AG04450 (cell line): ENCODE measurements around the gene F10. TPM values are rescaled to one million over a fixed set of nuclear protein-coding genes. Genes with fewer than 3 reads are reported as not detected.

ENCODE experiments used
- CTCF ChIA-PET: fragments of 300-600, 350-600 bp; formaldehyde crosslinking; extraction: SDS; loops from one replicate; lab custom pipeline; 2022; ENCODE audit warnings: antibody characterized with exemption, inconsistent platforms; lab: Charles Lee
- POLR2A ChIA-PET: fragments of 350-600 bp; formaldehyde crosslinking; extraction: SDS; loops from one replicate; lab custom pipeline; 2021; ENCODE audit warnings: antibody characterized with exemption, inconsistent platforms; lab: Yijun Ruan, JAX
- DNase-seq: peaks from one replicate; pipeline ENCODE4 v3.0.0-alpha.2; 2011; ENCODE audit warnings: low read depth, low spot score
- H3K27ac ChIP-seq: one replicate; pipeline ENCODE4 v1.5.1; 2012; ENCODE audit warnings: low read depth, low read length, control low read depth
- H3K27me3 ChIP-seq: one replicate; pipeline ENCODE4 v1.6.0; 2012; ENCODE audit warnings: low read length; ENCODE audit not compliant: control insufficient read depth, insufficient read depth
- H3K4me3 ChIP-seq: 2 replicates; pipeline ENCODE4 v1.5.1; 2011; ENCODE audit warnings: mild to moderate bottlenecking, low read depth, low read length, control low read depth
- H3K9me3 ChIP-seq: 2 replicates; pipeline ENCODE4 v1.5.1; 2012; ENCODE audit warnings: low read length; ENCODE audit not compliant: control insufficient read depth, insufficient read depth
- CTCF ChIP-seq: IDR thresholded peaks from 2 replicates; pipeline ENCODE4 v1.5.1; 2011; ENCODE audit warnings: low read depth, low read length, control low read depth, inconsistent platforms
- polyA plus RNA-seq: library from polyadenylated mRNA; depleted of rRNA; stranded (reverse); fragments of >200 nt; gene quantifications from 2 replicates; pipeline ENCODE4 v1.2.3, GENCODE V29; 2011

The F10 gene
- polyA plus RNA-seq, 1 experiment = 17.7 TPM

- no peak overlapping the region for H3K27ac ChIP-seq
- H3K27me3 ChIP-seq = peaks cover 6% of the 10 kb centered on the region
- POLR2A ChIA-PET = no interaction called here
- no peaks in the 10 kb centered on the region; the same call in 1 of the 2 replicates for H3K9me3 ChIP-seq
- no peak overlapping the region for H3K4me3 ChIP-seq
- CTCF ChIA-PET = no interaction called here
- TF ChIP-seq CTCF = no peak
- no peak for DNase-seq
Measured at GRCh38 chr13:113119166-113119821, 3.3 kb upstream of the F10 start.

- ChIA-PET CTCF (no interaction called here), POLR2A (no interaction called here)
- Histone ChIP-seq H3K9me3 (no peaks in the 10 kb centered on the region; the same call in 1 of the 2 replicates), H3K27me3 (peaks cover 6% of the 10 kb centered on the region), H3K27ac (no peak overlapping the region), H3K4me3 (no peak overlapping the region)
- no peak for DNase-seq
- no peak for TF ChIP-seq CTCF
Measured at GRCh38 chr13:113119822-113120189, 2.8 kb upstream of the F10 start.

- no peaks in the 10 kb centered on the region for H3K9me3 ChIP-seq
- no peak overlapping the region for H3K27ac ChIP-seq
- H3K4me3 ChIP-seq = no peak overlapping the region
- H3K27me3 ChIP-seq = peaks cover 2% of the 10 kb centered on the region
- no peak for DNase-seq
- CTCF ChIA-PET = no interaction called here
- POLR2A ChIA-PET = no interaction called here
- TF ChIP-seq CTCF = no peak
Measured at GRCh38 chr13:113120300-113121182, 2.1 kb upstream of the F10 start.

GRCh38 chr13:113121183-113121927 is 1.2 kb upstream of the F10 start:
- no peaks in the 10 kb centered on the region for H3K9me3 ChIP-seq
- H3K27ac ChIP-seq = no peak overlapping the region
- H3K27me3 ChIP-seq = peaks cover 2% of the 10 kb centered on the region
- ChIA-PET CTCF (no interaction called here), POLR2A (no interaction called here)
- TF ChIP-seq CTCF = no peak
- DNase-seq = no peak
- no peak overlapping the region for H3K4me3 ChIP-seq
